Neural cell (in vitro differentiated cells): ENCODE results near the gene RIBC2.

Experiments used
- TF ChIP-seq, protein P1 (sequence below): fragments of 450-650 bp; IDR thresholded peaks from 2 replicates; pipeline ENCODE4 v1.5.1; 2014; ENCODE audit warnings: antibody characterized with exemption, mild to moderate bottlenecking, moderate library complexity; ENCODE audit not compliant: poor library complexity, severe bottlenecking
- TF ChIP-seq, protein P2 (sequence below): IDR thresholded peaks from 2 replicates; pipeline ENCODE4 v1.6.1; 2012; ENCODE audit warnings: borderline replicate concordance

DNA sequence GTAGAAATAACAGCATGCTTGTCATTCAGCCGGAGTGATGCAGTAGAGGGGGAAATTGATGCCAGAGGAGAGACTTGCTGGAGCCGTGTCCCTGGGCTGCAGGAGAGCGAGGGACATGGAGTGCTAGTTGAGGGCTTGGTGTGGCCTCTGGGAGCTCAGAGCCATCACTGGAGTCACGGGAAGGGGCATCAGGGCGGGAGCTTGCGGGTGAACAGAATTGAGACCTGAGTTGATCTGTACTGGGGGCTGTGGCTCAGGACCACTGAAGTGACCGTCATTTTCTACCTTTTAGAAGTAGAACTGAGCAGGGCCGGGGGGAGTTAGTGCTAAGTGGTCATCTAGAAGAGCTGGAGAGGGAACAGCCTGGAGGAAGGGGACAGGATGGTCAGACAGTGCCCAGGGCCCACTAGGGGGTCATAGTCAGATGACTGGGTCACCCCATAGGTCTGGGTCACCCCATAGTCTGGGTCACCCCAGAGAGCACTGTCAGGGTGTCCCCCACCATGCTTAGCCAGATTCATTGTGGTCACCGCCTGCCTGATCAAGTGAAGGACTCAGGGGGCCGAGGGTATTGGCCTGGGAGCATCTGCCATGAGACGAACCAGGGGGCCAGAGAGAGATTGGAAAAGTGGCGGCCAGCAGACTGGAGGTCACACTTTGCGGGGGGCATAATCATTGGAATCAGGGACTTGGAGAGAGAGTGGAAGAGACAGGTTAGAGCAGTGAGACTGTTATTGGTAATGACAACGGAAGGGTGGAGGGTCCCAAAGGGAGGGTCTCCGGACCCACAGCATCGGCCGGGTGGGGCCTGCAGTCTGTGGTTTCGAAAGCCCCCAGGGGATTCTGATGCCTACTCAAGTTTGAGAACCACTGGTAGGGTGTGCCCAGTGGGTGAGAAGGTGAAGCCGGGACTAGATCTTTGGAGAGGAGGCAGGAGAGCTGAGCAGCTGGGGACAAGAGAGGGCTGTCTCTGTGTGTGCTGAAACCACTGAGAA is 15.2 kb downstream of the RIBC2 start:
- TF ChIP-seq, protein P1, sequence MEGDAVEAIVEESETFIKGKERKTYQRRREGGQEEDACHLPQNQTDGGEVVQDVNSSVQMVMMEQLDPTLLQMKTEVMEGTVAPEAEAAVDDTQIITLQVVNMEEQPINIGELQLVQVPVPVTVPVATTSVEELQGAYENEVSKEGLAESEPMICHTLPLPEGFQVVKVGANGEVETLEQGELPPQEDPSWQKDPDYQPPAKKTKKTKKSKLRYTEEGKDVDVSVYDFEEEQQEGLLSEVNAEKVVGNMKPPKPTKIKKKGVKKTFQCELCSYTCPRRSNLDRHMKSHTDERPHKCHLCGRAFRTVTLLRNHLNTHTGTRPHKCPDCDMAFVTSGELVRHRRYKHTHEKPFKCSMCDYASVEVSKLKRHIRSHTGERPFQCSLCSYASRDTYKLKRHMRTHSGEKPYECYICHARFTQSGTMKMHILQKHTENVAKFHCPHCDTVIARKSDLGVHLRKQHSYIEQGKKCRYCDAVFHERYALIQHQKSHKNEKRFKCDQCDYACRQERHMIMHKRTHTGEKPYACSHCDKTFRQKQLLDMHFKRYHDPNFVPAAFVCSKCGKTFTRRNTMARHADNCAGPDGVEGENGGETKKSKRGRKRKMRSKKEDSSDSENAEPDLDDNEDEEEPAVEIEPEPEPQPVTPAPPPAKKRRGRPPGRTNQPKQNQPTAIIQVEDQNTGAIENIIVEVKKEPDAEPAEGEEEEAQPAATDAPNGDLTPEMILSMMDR: no peak
- TF ChIP-seq, protein P2, sequence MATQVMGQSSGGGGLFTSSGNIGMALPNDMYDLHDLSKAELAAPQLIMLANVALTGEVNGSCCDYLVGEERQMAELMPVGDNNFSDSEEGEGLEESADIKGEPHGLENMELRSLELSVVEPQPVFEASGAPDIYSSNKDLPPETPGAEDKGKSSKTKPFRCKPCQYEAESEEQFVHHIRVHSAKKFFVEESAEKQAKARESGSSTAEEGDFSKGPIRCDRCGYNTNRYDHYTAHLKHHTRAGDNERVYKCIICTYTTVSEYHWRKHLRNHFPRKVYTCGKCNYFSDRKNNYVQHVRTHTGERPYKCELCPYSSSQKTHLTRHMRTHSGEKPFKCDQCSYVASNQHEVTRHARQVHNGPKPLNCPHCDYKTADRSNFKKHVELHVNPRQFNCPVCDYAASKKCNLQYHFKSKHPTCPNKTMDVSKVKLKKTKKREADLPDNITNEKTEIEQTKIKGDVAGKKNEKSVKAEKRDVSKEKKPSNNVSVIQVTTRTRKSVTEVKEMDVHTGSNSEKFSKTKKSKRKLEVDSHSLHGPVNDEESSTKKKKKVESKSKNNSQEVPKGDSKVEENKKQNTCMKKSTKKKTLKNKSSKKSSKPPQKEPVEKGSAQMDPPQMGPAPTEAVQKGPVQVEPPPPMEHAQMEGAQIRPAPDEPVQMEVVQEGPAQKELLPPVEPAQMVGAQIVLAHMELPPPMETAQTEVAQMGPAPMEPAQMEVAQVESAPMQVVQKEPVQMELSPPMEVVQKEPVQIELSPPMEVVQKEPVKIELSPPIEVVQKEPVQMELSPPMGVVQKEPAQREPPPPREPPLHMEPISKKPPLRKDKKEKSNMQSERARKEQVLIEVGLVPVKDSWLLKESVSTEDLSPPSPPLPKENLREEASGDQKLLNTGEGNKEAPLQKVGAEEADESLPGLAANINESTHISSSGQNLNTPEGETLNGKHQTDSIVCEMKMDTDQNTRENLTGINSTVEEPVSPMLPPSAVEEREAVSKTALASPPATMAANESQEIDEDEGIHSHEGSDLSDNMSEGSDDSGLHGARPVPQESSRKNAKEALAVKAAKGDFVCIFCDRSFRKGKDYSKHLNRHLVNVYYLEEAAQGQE: no peak
